Measurements from ENCODE around the gene ABCC1.

- TF ChIP-seq CTCF (IDR thresholded peaks at IDR 0.05) (no peak), POLR2A (IDR thresholded peaks at IDR 0.05) (no peak)
Observed at GRCh38 chr16:15972046-15972868, 22.8 kb downstream of the ABCC1 start.

Measured in Peyer's patch (tissue), 4 donors.